SJCRH30 (cell line): ENCODE data around the gene PRKACG. TPM values are rescaled to one million over a fixed set of nuclear protein-coding genes. Genes with fewer than 3 reads are reported as not detected.

Experiments
- DNase-seq, 2 experiments: peaks; one replicate each; pipeline ENCODE4 v3.0.0-alpha.2; 2015 to 2020
- H3K27ac ChIP-seq: fragments of 250-450 bp; sonication (Bioruptor Pico); 2 replicates; pipeline ENCODE4 v1.5.1; 2020; ENCODE audit warnings: mild to moderate bottlenecking, moderate library complexity
- H3K27me3 ChIP-seq: fragments of 250-450 bp; sonication (Bioruptor Pico); 2 replicates; pipeline ENCODE4 v1.5.1; 2020; ENCODE audit warnings: mild to moderate bottlenecking, moderate library complexity
- H3K36me3 ChIP-seq: fragments of 250-450 bp; sonication (Bioruptor Pico); 2 replicates; pipeline ENCODE4 v1.5.1; 2020; ENCODE audit warnings: mild to moderate bottlenecking, moderate library complexity
- H3K4me1 ChIP-seq: fragments of 250-450 bp; sonication (Bioruptor Pico); 2 replicates; pipeline ENCODE4 v1.5.1; 2020; ENCODE audit warnings: mild to moderate bottlenecking, moderate library complexity
- H3K4me3 ChIP-seq: fragments of 250-450 bp; sonication (Bioruptor Pico); 2 replicates; pipeline ENCODE4 v1.5.1; 2020; ENCODE audit warnings: mild to moderate bottlenecking, moderate library complexity
- H3K9me3 ChIP-seq: fragments of 250-450 bp; sonication (Bioruptor Pico); replicated peaks from 2 replicates; pipeline ENCODE4 v1.5.1; 2020; ENCODE audit warnings: mild to moderate bottlenecking, moderate library complexity
- total RNA-seq: library from RNA; depleted of rRNA; stranded (reverse); fragments of >200 nt; shearing (Covaris generic); gene quantifications from 2 replicates; pipeline ENCODE4 v1.2.3, GENCODE V29; 2014

PRKACG gene
- total RNA-seq, 1 experiment from 2014 or later: not detected

GRCh38 chr9:68981789-68982188, 32.1 kb downstream of the PRKACG start:
- H3K4me3 ChIP-seq: no peak overlapping the region
- H3K27ac ChIP-seq: no peak overlapping the region
- no peaks in the 10 kb centered on the region for H3K27me3 ChIP-seq
- H3K4me1 ChIP-seq: no peaks in the 10 kb centered on the region
- peak in 1 of 2 experiments; percentile 45 for DNase-seq
- no peaks in the 10 kb centered on the region; the same call in none of the 2 replicates for H3K9me3 ChIP-seq
- H3K36me3 ChIP-seq: no peaks in the 10 kb centered on the region

- Histone ChIP-seq H3K36me3 (no peaks in the 10 kb centered on the region), H3K27ac (no peak overlapping the region), H3K9me3 (no peaks in the 10 kb centered on the region; the same call in 1 of the 2 replicates), H3K4me3 (no peak overlapping the region), H3K4me1 (no peaks in the 10 kb centered on the region), H3K27me3 (no peaks in the 10 kb centered on the region)
- no peak for DNase-seq
Measured at GRCh38 chr9:68980341-68980914, 33.5 kb downstream of the PRKACG start.

- H3K27me3 ChIP-seq: no peaks in the 10 kb centered on the region
- H3K9me3 ChIP-seq: no peaks in the 10 kb centered on the region; the same call in 1 of the 2 replicates
- no peak for DNase-seq
- H3K4me3 ChIP-seq: no peak overlapping the region
- no peaks in the 10 kb centered on the region for H3K4me1 ChIP-seq
- H3K27ac ChIP-seq: no peak overlapping the region
- no peaks in the 10 kb centered on the region for H3K36me3 ChIP-seq
Measured at GRCh38 chr9:68979538-68980314, 34.2 kb downstream of the PRKACG start.

DNA sequence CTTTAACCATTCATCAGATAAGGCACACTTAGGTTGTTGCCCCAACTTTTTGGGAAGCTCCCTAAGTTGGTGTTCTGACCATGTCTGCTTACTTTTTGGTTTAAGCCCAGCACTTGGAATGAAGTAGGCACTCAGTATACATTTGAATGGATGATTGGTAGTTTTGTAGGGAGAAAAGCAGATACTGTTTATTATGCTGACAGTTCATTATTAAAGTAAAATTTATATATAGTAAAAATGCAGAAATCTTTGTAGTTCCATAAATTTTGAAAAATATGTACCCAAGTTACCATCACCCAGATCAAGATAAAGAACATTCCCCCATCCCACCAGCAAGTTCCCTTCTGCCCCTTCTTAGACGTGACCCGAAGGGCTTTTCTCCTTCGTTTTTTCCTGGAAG, 35.4 kb downstream of the PRKACG start:
- no peaks in the 10 kb centered on the region for H3K4me1 ChIP-seq
- no peak for DNase-seq

DNA sequence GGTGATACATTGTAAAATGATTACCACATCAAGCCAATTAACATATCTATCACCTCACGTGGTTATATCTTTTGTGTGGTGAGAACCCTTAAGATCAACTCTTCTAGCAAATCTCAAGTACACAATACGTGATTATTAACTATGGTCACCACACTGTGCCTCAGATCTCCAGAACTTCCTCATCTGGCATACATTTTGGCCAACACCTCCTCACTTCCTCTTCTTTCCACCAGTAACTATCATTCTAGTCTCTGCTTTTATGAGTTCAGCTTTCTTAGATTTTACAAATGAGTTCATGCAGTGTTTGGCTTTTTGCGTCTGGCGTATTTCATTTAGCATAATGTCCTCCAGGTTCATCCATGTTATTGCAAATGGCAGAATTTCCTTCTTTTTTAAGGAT, 35.8 kb downstream of the PRKACG start:
- Histone ChIP-seq H3K27me3 (no peaks in the 10 kb centered on the region), H3K27ac (no peak overlapping the region), H3K4me1 (no peaks in the 10 kb centered on the region), H3K36me3 (no peaks in the 10 kb centered on the region), H3K4me3 (no peak overlapping the region), H3K9me3 (no peaks in the 10 kb centered on the region; the same call in 1 of the 2 replicates)
- no peak for DNase-seq

More for the DNA sequence above, 35.4 kb downstream of the PRKACG start:
- Histone ChIP-seq H3K4me3 (no peak overlapping the region), H3K36me3 (no peaks in the 10 kb centered on the region), H3K27me3 (no peaks in the 10 kb centered on the region), H3K9me3 (no peaks in the 10 kb centered on the region; the same call in 1 of the 2 replicates), H3K27ac (no peak overlapping the region)

DNA sequence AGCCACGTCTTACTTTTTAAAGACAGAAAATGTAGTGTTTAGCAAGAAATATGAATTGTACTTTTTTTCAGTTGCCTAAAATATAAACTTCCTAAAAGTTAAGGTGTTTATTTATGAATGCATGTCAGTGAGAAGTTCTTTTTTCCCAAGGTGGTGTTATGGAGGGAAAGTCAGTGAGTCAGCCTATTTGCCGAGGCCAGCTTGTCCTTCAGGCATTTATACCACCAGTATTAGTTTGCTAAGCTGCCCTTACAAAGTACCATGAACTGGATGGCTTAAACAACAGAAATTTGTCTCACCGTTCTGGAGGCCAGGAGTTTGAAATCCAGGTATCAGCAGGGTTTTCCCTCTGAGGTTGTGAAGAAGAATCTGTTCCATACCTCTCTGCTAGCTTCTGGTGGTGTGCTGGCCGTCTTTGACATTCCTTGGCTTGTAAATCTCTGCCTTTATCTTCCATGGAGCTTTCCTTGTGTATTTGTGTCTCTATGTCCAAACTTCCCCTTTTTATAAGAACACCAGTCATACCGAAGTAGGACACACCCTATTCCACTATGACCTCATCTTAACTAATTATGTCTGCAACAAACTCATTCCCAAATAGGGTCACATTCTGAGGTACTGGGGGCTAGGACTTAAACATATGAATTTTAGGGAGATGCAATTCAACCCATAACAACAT, 38.4 kb downstream of the PRKACG start:
- no peaks in the 10 kb centered on the region for H3K27me3 ChIP-seq
- no peaks in the 10 kb centered on the region for H3K4me1 ChIP-seq

DNA sequence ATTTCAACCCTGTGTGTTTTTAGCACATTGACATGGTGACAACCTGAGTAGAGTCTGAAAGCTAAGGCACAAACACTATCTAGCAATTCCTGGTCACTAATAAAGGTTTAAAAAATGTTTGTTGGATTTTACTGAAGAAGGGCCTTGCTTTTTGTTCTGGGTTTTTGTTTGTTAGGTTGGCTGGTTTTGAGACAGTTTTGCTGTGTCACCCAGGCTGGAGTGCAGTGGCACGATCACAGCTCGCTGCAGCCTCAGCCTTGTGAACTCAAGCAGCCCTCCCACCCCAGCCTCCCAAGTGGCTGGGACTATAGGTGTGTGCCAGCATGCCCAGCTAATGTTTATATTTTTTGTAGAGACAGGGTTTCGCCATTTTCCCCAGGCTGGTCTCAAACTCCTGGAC, 39.0 kb downstream of the PRKACG start:
- no peaks in the 10 kb centered on the region for H3K27me3 ChIP-seq

More for the DNA sequence above, 38.4 kb downstream of the PRKACG start:
- H3K4me3 ChIP-seq: no peak overlapping the region
- no peak overlapping the region for H3K27ac ChIP-seq
- H3K36me3 ChIP-seq: no peaks in the 10 kb centered on the region
- H3K9me3 ChIP-seq: no peaks in the 10 kb centered on the region
- no peak for DNase-seq

GRCh38 chr9:68974431-68974830, 39.5 kb downstream of the PRKACG start:
- H3K27me3 ChIP-seq: no peaks in the 10 kb centered on the region
- no peaks in the 10 kb centered on the region for H3K9me3 ChIP-seq
- no peak overlapping the region for H3K4me3 ChIP-seq
- no peak for DNase-seq
- H3K27ac ChIP-seq: no peak overlapping the region
- H3K4me1 ChIP-seq: no peaks in the 10 kb centered on the region
- H3K36me3 ChIP-seq: no peaks in the 10 kb centered on the region

More for the DNA sequence above, 39.0 kb downstream of the PRKACG start:
- Histone ChIP-seq H3K4me1 (no peaks in the 10 kb centered on the region), H3K4me3 (no peak overlapping the region), H3K36me3 (no peaks in the 10 kb centered on the region), H3K27ac (no peak overlapping the region), H3K9me3 (no peaks in the 10 kb centered on the region)
- no peak for DNase-seq

DNA sequence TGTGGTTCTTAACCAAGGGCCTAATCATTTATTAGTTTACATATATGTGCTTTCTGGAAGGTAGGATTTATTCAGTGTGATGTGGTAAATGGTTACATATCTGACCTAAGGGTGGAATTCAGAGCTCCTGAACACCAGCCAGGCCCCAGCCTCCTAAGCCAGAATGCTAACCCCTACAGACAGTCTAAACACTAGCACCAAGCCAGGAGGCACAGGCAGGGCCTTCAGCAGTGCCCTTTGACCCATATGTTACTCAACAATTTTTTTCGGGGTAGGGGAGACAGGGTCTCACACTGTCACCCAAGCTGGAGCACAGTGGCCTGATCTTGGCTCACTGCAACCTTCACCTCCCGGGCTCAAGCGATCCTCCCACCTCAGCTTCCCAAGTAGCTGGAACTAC, 40.3 kb downstream of the PRKACG start:
- H3K4me1 ChIP-seq: no peaks in the 10 kb centered on the region
- no peak overlapping the region for H3K27ac ChIP-seq
- H3K4me3 ChIP-seq: no peak overlapping the region
- H3K36me3 ChIP-seq: no peaks in the 10 kb centered on the region
- H3K27me3 ChIP-seq: no peaks in the 10 kb centered on the region
- H3K9me3 ChIP-seq: no peaks in the 10 kb centered on the region
- no peak for DNase-seq

DNA sequence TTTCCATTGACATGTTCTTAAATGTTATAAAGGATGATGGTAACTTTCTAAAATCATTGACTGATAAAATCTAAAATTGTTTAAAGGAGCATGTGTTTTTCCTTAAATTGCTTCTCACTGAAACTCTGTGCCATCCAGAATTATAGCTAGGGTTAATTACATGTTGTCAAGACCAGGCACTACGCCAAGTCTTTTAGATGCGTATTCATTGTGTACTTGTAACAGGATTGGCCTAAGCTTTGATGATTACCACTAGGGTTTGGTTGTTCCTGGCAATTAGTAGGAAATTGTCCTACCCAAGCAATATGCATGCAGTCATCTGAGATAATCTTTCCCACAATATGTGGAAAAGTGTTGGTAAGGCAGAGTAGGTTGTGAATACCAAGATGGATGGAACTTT, 43.8 kb downstream of the PRKACG start:
- Histone ChIP-seq H3K36me3 (no peaks in the 10 kb centered on the region), H3K9me3 (no peaks in the 10 kb centered on the region), H3K4me1 (no peaks in the 10 kb centered on the region), H3K27ac (no peak overlapping the region), H3K27me3 (no peaks in the 10 kb centered on the region), H3K4me3 (no peak overlapping the region)
- no peak for DNase-seq

- DNase-seq: no peak
- Histone ChIP-seq H3K4me1 (no peaks in the 10 kb centered on the region), H3K36me3 (no peaks in the 10 kb centered on the region), H3K27me3 (no peaks in the 10 kb centered on the region), H3K4me3 (no peak overlapping the region), H3K27ac (no peak overlapping the region), H3K9me3 (no peaks in the 10 kb centered on the region)
Measured at GRCh38 chr9:68969538-68969937, 44.4 kb downstream of the PRKACG start.

GRCh38 chr9:68967800-68968199, 46.1 kb downstream of the PRKACG start:
- Histone ChIP-seq H3K4me1 (no peaks in the 10 kb centered on the region), H3K4me3 (no peak overlapping the region), H3K27ac (no peak overlapping the region), H3K27me3 (no peaks in the 10 kb centered on the region), H3K36me3 (no peaks in the 10 kb centered on the region), H3K9me3 (no peaks in the 10 kb centered on the region)
- DNase-seq: no peak

GRCh38 chr9:68966496-68966944, 47.4 kb downstream of the PRKACG start:
- H3K9me3 ChIP-seq: no peaks in the 10 kb centered on the region
- no peak overlapping the region for H3K4me3 ChIP-seq
- no peak for DNase-seq
- no peak overlapping the region for H3K27ac ChIP-seq
- no peaks in the 10 kb centered on the region for H3K27me3 ChIP-seq
- H3K4me1 ChIP-seq: no peaks in the 10 kb centered on the region
- H3K36me3 ChIP-seq: no peaks in the 10 kb centered on the region

GRCh38 chr9:68964765-68965164, 49.1 kb downstream of the PRKACG start:
- Histone ChIP-seq H3K36me3 (no peaks in the 10 kb centered on the region), H3K27ac (no peak overlapping the region), H3K27me3 (no peaks in the 10 kb centered on the region), H3K4me1 (no peaks in the 10 kb centered on the region), H3K9me3 (no peaks in the 10 kb centered on the region), H3K4me3 (no peak overlapping the region)
- no peak for DNase-seq

DNA sequence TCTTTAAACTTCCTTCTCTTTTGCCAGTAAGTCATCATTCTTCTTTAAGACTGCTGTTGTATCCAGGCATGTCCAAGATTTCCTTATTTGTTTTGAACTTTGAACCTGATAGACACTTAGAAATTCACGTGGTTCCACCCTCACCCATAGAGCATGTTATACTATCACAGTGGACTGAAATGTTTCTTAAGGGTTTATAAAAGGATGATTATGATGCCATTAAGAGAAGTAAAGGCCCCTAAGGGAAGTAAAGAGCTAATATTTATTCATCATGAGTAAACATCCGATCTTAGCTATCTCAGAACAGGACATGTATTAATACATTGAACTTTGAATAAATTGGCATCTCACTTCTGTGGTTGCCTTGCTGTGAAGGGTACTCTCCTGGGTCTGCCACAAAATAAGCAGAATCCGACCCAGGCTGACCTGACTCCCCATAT, 49.8 kb downstream of the PRKACG start:
- Histone ChIP-seq H3K27me3 (no peaks in the 10 kb centered on the region), H3K36me3 (no peaks in the 10 kb centered on the region), H3K9me3 (no peaks in the 10 kb centered on the region), H3K4me3 (no peak overlapping the region), H3K4me1 (no peaks in the 10 kb centered on the region), H3K27ac (no peak overlapping the region)
- DNase-seq: no peak
